ENCODE results near the gene CDYL2.
"Not testable (repeated sequence)": the region's sequence is repeated elsewhere in the genome, so short reads cannot be mapped to it uniquely, and the experiment has no call there.

Gene CDYL2

DNA sequence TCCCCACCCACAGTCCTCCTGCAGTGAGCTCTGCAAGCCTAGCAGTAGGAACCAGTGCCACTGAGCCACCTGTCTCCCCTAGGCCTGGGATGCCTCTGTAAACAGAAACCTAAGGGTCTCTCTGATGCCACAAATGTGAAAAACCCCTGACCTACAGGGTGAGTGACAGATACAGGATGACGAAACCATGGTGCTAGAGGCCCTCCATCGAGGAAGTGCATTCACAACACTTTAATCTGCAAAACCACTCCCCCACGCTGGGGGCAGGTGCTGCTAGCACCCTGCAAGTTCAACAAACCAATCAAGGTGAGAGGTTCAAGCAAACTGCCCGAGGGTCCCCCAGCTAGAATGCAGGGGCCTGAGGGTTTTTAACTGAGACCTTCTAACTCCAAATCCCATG lies 59.5 kb downstream of the CDYL2 start:
- DNase-seq (ENCODE audit: low read depth in 2 of 2), result no peak

GRCh38 chr16:80743772-80744171 lies 60.6 kb downstream of the CDYL2 start:
- no peak for DNase-seq (ENCODE audit: low read depth in 2 of 2)

GRCh38 chr16:80743273-80743672 lies 61.1 kb downstream of the CDYL2 start:
- DNase-seq (ENCODE audit: low read depth in 2 of 2), result no peak

GRCh38 chr16:80742331-80742730 lies 62.1 kb downstream of the CDYL2 start:
- no peak for DNase-seq (ENCODE audit: low read depth in 2 of 2)

- DNase-seq (ENCODE audit: low read depth in 2 of 2), result no peak
Measured at GRCh38 chr16:80741724-80742123, 62.7 kb downstream of the CDYL2 start.

- DNase-seq (ENCODE audit: low read depth in 2 of 2), result no peak
Measured at GRCh38 chr16:80739523-80739922, 64.9 kb downstream of the CDYL2 start.

DNA sequence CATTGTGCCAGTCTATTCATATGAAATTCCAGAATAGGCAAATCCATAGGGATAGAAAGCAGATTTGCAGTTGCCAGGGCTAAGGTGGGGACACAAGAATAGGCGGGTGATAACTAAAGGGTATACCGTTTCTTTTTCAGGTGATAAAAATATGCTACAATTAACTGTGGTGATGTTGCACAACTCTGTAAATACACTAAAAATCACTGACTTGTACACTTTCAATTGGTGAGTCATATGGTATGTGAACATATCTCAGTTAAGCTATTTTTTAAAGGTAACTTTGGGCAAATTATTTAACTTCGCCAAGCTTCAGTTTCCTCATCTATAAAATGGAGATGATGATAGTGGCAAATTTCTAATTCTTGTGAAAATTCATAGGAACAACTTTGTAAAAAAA lies 65.9 kb downstream of the CDYL2 start:
- DNase-seq (ENCODE audit: low read depth in 2 of 2), result no peak

DNA sequence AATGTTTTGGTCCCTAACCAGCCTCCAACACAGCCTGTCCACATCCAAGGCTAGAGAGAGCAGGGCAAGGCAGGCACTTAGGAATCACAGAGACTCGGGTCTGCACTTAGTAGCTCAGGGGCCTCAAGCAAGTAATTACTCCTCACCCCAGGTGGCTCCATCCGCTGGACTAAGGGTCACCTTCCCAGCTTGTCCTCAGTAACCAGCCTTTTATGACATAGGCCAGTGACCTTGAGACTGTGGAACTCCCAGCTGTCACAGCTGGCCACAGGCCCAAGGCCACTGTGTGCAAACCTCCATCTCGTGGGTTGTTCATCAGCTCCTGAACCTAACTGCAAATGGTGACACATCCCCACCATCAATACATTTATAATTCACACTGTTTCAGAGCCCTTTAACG lies 68.6 kb downstream of the CDYL2 start:
- DNase-seq (ENCODE audit: low read depth in 2 of 2), result no peak

- no peak for DNase-seq (ENCODE audit: low read depth in 2 of 2)
Measured at GRCh38 chr16:80733407-80733806, 71.0 kb downstream of the CDYL2 start.

DNA sequence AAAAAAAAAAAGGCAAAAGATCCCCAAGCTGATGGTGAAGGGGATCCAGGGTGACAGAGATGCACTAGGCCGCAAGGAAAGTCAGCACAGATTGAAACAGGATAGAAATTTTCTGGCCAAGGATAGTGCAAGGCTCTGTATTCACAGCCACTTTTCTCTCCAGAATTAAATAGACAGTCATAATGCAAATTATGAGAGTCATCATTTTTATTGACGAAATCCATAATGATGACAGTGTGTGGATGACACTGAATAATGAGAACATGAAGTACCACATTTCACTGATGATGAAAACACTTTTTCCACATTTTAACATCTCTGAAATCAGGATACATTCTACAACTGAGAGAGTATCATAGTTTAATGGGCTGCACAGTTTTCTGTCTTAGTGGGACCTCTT lies 72.5 kb downstream of the CDYL2 start:
- DNase-seq (ENCODE audit: low read depth in 2 of 2), result no peak

- not testable (repeated sequence) for DNase-seq (ENCODE audit: low read depth in 2 of 2)
Measured at GRCh38 chr16:80727066-80727763, 77.2 kb downstream of the CDYL2 start.

DNA sequence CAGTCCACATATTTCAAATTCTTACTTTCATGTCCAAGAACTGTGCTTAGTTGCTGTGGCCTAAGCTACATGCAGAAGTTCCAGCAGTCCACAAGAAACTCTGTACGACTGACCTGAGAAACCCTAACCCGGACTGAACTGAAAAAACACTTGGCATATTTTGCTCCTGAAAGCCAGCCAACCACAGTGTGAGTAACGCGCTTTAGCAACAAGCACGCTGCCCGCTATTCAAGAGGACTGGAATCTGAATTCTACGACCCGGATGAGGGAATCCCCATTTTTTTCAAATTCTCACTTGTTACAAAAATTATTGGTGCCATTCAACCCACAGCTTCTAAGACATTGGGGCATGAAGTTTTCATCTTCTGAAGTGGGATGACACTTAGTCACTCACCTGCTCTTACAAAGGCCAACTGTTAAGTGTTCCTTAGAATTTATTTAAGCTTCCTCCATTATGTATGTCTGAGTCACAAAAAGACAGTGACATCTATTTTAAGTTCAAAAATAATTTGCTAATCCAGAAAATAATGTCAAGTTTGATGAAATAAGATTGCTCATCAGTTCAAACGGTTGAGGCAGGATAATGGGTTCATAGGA lies 78.7 kb downstream of the CDYL2 start:
- no peak for DNase-seq (ENCODE audit: low read depth in 2 of 2)

DNA sequence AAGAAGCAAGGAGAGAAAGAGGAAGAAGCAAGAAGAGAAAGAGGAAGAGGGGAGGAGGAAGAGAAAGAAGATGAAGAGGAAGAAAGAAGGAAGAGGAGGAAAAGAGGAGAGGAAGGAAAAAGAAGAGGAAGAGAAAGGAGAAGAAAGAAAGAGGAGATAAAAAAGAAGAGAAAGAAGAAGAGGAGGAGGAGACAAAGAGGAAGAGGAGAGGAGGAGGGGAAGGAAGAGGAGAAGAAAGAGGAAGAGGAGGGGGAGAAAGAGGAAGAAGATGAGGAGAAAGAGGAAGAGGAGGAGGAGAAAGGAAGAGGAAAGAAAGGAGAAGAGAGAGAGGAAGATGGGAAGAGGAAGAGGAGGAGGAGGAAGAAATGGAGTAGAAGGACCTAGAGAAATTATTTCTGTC lies 80.4 kb downstream of the CDYL2 start:
- DNase-seq (ENCODE audit: low read depth in 2 of 2), result no peak

GRCh38 chr16:80723091-80723490 lies 81.3 kb downstream of the CDYL2 start:
- DNase-seq (ENCODE audit: low read depth in 2 of 2), result no peak

DNA sequence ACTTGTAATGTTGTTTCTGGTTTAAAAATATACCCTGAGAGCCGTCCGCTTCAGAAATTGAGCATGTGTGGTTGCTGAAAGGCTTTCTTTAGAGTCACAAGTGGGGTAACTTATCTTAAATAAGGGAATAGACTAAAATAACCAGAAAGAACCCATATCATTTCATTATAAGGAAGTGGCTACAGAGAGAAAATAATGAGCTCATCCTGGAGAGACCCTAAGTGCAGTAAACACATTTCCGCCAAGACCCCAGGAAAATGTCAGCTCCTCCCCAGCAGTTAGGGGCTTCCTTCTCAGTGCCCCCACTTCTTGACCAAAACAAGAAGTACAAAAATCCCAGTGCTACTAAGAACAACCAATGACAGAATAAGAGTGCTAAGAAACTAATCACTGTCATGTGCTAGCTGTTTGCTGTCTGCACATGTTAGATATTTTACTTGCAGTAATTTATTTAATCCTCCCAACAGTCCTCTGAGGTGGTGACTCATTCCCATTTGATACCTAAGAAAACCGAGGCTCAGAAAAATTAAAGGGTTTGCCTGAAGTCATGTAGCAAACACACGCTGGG lies 83.5 kb downstream of the CDYL2 start:
- DNase-seq (ENCODE audit: low read depth in 2 of 2), result no peak

DNA sequence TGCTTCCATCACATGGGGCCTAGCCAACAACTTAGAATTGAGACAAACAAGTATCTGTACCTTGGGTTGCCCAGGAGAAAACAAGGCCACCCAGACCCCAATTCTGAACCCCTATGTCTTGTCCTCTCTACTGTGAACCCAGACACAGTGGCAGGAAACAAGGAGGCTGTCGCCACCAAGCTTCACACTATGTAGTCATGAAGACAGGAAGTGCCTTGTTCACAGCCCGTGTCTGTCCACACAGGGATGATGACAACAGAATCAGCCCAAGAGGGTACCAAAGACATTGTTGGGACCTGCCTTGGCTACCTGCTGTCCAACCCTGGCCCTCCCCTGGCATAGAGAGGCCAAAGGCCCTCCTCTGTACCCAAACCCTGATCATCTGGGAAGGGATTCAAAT lies 84.8 kb downstream of the CDYL2 start:
- no peak for DNase-seq (ENCODE audit: low read depth in 2 of 2)

DNA sequence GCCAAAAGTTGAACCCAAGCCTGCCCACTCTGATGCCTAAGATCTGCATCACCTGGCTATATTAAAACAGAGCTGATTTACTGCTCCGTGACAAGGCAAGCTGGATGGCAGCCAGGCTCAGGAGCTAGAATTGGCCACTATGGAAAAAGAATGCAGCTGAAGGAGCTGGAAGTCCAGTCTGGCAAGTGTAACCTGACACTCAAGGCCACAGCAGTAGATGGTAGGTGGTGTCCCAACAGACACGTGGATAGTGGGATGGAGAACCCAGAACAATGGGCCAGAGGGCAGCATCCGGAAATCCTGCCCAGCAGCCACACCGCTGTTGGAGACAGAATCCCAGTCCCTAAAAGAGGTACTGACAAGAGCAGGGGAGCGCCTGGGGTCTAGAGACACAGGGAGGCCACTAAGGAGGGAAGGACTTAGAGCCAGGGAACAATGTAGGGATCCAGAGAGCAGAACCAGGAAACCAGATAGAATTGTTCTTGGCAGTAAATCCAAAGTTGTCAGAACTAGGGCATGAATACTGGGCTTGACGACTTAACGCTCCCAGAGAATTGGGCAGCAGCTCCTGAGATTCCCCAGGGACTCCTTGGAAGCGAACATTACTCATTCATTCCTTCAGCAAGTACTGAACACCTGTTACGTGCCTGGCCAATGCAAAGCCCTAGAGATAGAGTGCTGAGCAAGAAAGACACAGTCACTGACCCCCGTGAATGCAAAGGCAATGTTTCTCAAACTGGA lies 85.7 kb downstream of the CDYL2 start:
- no peak for DNase-seq (ENCODE audit: low read depth in 2 of 2)

- no peak for DNase-seq (ENCODE audit: low read depth in 2 of 2)
Measured at GRCh38 chr16:80717611-80718010, 86.8 kb downstream of the CDYL2 start.

GRCh38 chr16:80716564-80717139 lies 87.7 kb downstream of the CDYL2 start:
- DNase-seq (ENCODE audit: low read depth in 2 of 2), result no peak

DNA sequence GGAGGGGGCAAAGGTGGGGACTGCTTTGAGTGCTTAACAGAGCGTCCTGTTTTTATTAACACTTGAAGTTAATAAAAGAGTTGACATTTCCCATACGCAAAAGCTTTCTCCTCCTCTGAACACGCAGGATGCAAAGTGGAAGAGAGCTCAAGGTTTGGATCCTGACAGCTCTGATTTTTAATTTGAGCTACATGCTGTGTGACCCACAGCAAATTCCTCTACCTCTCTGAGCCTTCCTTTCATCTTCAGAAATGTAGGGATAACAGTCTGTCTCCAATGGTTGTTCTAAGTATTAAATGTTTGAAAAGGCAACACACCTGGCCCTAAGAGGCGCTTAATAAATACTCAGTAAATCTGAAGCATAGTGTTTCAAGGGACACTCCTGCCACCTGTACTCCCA lies 93.0 kb downstream of the CDYL2 start:
- no peak for DNase-seq (ENCODE audit: low read depth in 2 of 2)

DNA sequence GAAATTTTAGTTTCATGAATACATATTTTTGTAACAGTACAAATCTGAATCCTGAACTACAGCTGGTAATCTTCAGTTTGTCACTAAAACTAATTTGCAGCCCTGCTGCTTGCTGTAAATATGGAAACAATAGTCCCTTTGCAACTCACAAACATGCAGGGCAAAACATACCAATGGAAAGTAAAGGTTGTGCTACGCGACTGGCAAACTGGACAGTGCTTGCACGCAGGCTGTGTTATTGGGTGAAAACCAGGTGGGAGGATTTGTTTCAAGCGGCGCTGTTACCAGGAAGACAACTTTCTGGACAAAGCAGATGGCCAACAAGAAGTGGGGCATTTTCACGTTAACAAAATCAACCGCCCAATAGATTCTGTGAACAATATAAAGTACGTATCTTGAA lies 93.5 kb downstream of the CDYL2 start:
- DNase-seq (ENCODE audit: low read depth in 2 of 2), result no peak

- DNase-seq (ENCODE audit: low read depth in 2 of 2), result no peak
Measured at GRCh38 chr16:80708823-80709222, 95.6 kb downstream of the CDYL2 start.

All from stimulated activated CD8-positive, alpha-beta memory T cell treated with anti-CD3 and anti-CD28 coated beads, Interleukin-15, amount 100 ng/mL, for 4 hours (primary cell).